ENCODE results near the gene TEX13B. TPM values are rescaled to one million over a fixed set of nuclear protein-coding genes. Genes with fewer than 3 reads are reported as not detected.

TEX13B gene
- total RNA-seq, 1 experiment from 2014 or later = 0.42 TPM

DNA sequence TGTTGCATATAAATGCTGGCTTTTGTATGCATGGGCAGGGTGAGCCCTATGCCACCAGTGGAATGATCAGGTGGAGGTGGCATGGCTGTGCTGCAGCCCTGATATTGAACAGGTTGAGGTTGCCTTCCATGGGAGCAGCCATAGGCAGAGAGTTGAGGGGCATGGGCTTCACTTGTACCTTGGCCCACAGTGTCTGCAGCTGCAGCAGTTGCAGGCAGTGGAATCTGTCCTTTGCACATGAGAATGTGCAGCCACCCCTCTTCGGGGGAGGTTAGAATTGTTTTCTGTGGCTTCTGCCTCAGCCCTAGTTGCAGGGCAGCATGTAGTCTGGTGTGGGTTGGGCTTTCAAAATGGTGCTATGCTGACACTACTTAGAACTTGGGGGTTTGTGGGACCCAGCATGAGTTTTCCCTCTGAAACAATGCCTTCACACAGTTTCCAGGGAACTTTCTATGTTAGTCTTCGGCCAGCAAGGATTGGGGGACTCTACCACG, 37.3 kb upstream of the TEX13B start:
- H3K9me3 ChIP-seq (ENCODE audit: control insufficient read depth, low read depth, low read length) = no peaks in the 10 kb centered on the region
- H3K27ac Mint-ChIP-seq = no peak overlapping the region

More for the DNA sequence above, 37.3 kb upstream of the TEX13B start:
- Histone ChIP-seq H2BK5ac (ENCODE audit: insufficient read length, low read length) (no peak overlapping the region), H2BK15ac (ENCODE audit: low read depth, low read length) (no peak overlapping the region), H2BK120ac (ENCODE audit: low read depth, low read length, poor library complexity, severe bottlenecking) (no peak overlapping the region), H3K23me2 (ENCODE audit: insufficient read length, low read depth, low read length, poor library complexity, severe bottlenecking) (no peaks in the 10 kb centered on the region), H3K18ac (ENCODE audit: insufficient read length, low read depth, low read length) (no peak overlapping the region), H3K4me2 (ENCODE audit: insufficient read depth, insufficient read length, low read length) (no peak overlapping the region), H2AFZ (ENCODE audit: low read length) (no peak overlapping the region), H2BK12ac (ENCODE audit: insufficient read length, low read depth, low read length) (no peak overlapping the region), H3K4me1 (ENCODE audit: insufficient read depth, low read length) (no peaks in the 10 kb centered on the region), H3K4ac (ENCODE audit: low read depth, low read length) (no peak overlapping the region), H3T11ph (ENCODE audit: low read length) (no peak overlapping the region), H2BK20ac (ENCODE audit: low read depth, low read length, poor library complexity, severe bottlenecking) (no peak overlapping the region), H2AK5ac (ENCODE audit: insufficient read length, low read length) (no peak overlapping the region), H3K56ac (ENCODE audit: insufficient read length, low read depth, low read length) (no peak overlapping the region), H4K5ac (ENCODE audit: insufficient read length, low read depth, low read length) (no peak overlapping the region), H3K79me2 (ENCODE audit: insufficient read depth, low read length) (no peaks in the 10 kb centered on the region), H3K14ac (ENCODE audit: insufficient read depth, low read length) (no peak overlapping the region), H3K23ac (ENCODE audit: insufficient read length, low read depth, low read length) (no peak overlapping the region), H3K9ac (ENCODE audit: extremely low read depth, insufficient read length, low read length) (no peak overlapping the region), H4K91ac (ENCODE audit: insufficient read length, low read depth, low read length) (no peak overlapping the region), H3K79me1 (ENCODE audit: insufficient read depth, low read depth, low read length, poor library complexity, severe bottlenecking) (no peaks in the 10 kb centered on the region), H3K27ac (ENCODE audit: insufficient read length, low read depth, low read length) (no peak overlapping the region), H4K8ac (replicated peaks; ENCODE audit: insufficient read length, low read depth, low read length) (no peak overlapping the region), H4K20me1 (ENCODE audit: control insufficient read depth, insufficient read depth, insufficient read length) (no peaks in the 10 kb centered on the region), H3K27me3 (ENCODE audit: insufficient read depth, low read length) (no peaks in the 10 kb centered on the region)
- H3K4me1 Mint-ChIP-seq = 0 out of 4 replicates have a peak, but pooled peaks cover 0 to 5% of the 10 kb centered on the region in 2 experiments
- H3K36me3 Mint-ChIP-seq (ENCODE audit: insufficient read depth in 1 of 3, low read depth in 3 of 3) = 0 out of 7 replicates have a peak, but pooled peaks cover 0 to 2% (median 0%) of the 10 kb centered on the region in 3 experiments
- H3K9me3 Mint-ChIP-seq = peaks cover 7 to 21% of the 10 kb centered on the region in 2 experiments; a peak in 4 of 5 replicates
- H3K27me3 Mint-ChIP-seq (ENCODE audit: low read depth) = no peaks in the 10 kb centered on the region; the same call in 1 of the 2 replicates
- DNase-seq = no peak
- WGBS (ENCODE audit: extremely low coverage, insufficient read length, low lambda C conversion rate) = no CpG with 5 or more reads among the region's 3 CpGs
- H3K4me3 Mint-ChIP-seq = no peak overlapping the region
- TF ChIP-seq, protein P1, sequence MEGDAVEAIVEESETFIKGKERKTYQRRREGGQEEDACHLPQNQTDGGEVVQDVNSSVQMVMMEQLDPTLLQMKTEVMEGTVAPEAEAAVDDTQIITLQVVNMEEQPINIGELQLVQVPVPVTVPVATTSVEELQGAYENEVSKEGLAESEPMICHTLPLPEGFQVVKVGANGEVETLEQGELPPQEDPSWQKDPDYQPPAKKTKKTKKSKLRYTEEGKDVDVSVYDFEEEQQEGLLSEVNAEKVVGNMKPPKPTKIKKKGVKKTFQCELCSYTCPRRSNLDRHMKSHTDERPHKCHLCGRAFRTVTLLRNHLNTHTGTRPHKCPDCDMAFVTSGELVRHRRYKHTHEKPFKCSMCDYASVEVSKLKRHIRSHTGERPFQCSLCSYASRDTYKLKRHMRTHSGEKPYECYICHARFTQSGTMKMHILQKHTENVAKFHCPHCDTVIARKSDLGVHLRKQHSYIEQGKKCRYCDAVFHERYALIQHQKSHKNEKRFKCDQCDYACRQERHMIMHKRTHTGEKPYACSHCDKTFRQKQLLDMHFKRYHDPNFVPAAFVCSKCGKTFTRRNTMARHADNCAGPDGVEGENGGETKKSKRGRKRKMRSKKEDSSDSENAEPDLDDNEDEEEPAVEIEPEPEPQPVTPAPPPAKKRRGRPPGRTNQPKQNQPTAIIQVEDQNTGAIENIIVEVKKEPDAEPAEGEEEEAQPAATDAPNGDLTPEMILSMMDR (conservative IDR thresholded peaks at IDR 0.05) = no peak
